K562 (cell line): Measurements from ENCODE around the gene POLN. TPM values are rescaled to one million over a fixed set of nuclear protein-coding genes. Genes with fewer than 3 reads are reported as not detected.
A peak's percentile ranks its signal among the peaks of the same experiment; 100 is the strongest.

ENCODE experiments used
- ATAC-seq: fragments of 200-7000 bp; cut with Tn5 transposase; 3 replicates; pipeline ENCODE4 v1.9.1; 2020; ENCODE audit warnings: moderate library complexity
- BruUV-seq: library from RNA; stranded (reverse); fragments of 400-500 nt; replicated peaks from 2 replicates; lab custom pipeline; 2021; lab: Mats Ljungman, UMichigan
- CTCF ChIA-PET: fragments of 300-600 bp; formaldehyde crosslinking; extraction: SDS; loops from one replicate; lab custom pipeline; 2021; ENCODE audit warnings: low intra/inter-chr PET ratio; lab: Yijun Ruan, JAX
- POLR2A ChIA-PET: fragments of 300-600, 350-650 bp; sonication (Branson Sonifier 250); formaldehyde crosslinking; extraction: SDS; loops from one replicate; lab custom pipeline; 2021; ENCODE audit warnings: antibody characterized with exemption, inconsistent platforms; lab: Yijun Ruan, JAX
- DNase-seq, 4 experiments: peaks; one replicate each; pipeline versions ENCODE4 v3.0.0 to v3.0.0-alpha.2; 2011 to 2018; ENCODE audit warnings: low spot score in 3 of 4, mixed read lengths in 3 of 4; ENCODE audit errors: extremely low read depth in 1 of 4
- FAIRE-seq: peaks from 2 replicates; lab custom pipeline; 2011; peaks lifted over from hg19 to GRCh38; lab: Jason Lieb, UNC
- H2AFZ ChIP-seq: 2 replicates; pipeline ENCODE4 v1.6.0; 2011; ENCODE audit warnings: low read depth, low read length, control low read depth, inconsistent platforms
- H3K27ac ChIP-seq: fragments of 200-600 bp; 3 replicates; pipeline ENCODE4 v1.8.0; 2011; ENCODE audit warnings: low read depth, mild to moderate bottlenecking, control low read depth, inconsistent platforms, low read length, moderate library complexity, mixed read lengths; ENCODE audit errors: extremely low read depth
- H3K27me3 ChIP-seq, 2 experiments: fragments of 300-600 bp in 1 of 2; 2 replicates in 1 of 2; 3 replicates in 1 of 2; pipeline versions ENCODE4 v1.6.0 to v1.8.0; 2011; ENCODE audit warnings: inconsistent platforms in 2 of 2, low read length in 2 of 2, mild to moderate bottlenecking in 1 of 2, mixed read lengths in 1 of 2, moderate library complexity in 1 of 2; ENCODE audit not compliant: control insufficient read depth in 2 of 2, insufficient read depth in 2 of 2
- H3K36me3 ChIP-seq: fragments of 300-600 bp; 3 replicates; pipeline ENCODE4 v1.8.0; 2011; ENCODE audit warnings: mild to moderate bottlenecking, low read length, inconsistent platforms; ENCODE audit not compliant: control insufficient read depth, insufficient read depth
- H3K4me1 ChIP-seq, 2 experiments: fragments of 200-600 bp in 1 of 2; replicated peaks in 1 of 2; 2 replicates in 1 of 2; 3 replicates in 1 of 2; pipeline versions ENCODE4 v1.5.1 to v1.8.0; 2011; ENCODE audit warnings: inconsistent platforms in 2 of 2, low read length in 2 of 2, mild to moderate bottlenecking in 1 of 2, mixed read lengths in 1 of 2, moderate library complexity in 1 of 2; ENCODE audit not compliant: control insufficient read depth in 2 of 2, insufficient read depth in 2 of 2
- H3K4me2 ChIP-seq: 2 replicates; pipeline ENCODE4 v1.6.1; 2011; ENCODE audit warnings: low read length, control low read depth, inconsistent platforms, mixed read lengths; ENCODE audit not compliant: insufficient read depth
- H3K4me3 ChIP-seq: fragments of 200-600 bp; sonication (generic), shearing (Covaris generic); 2 replicates; pipeline ENCODE4 v1.5.1; 2016; ENCODE audit warnings: control low read depth, inconsistent platforms
- H3K79me2 ChIP-seq: fragments of 200-600 bp; 3 replicates; pipeline ENCODE4 v1.8.0; 2011; ENCODE audit warnings: low read length, inconsistent platforms; ENCODE audit not compliant: control insufficient read depth, insufficient read depth
- H3K9ac ChIP-seq, 2 experiments: 2 replicates each; pipeline versions ENCODE4 v1.6.0 to v1.6.1; 2011; ENCODE audit warnings: low read depth in 2 of 2, low read length in 2 of 2, control low read depth in 1 of 2, inconsistent platforms in 1 of 2, mild to moderate bottlenecking in 1 of 2, mixed read lengths in 1 of 2; ENCODE audit not compliant: insufficient read depth in 1 of 2
- H3K9me1 ChIP-seq: one replicate; pipeline ENCODE4 v1.6.0; 2011; ENCODE audit warnings: inconsistent platforms, mild to moderate bottlenecking, low read length, moderate library complexity; ENCODE audit not compliant: control insufficient read depth, insufficient read depth
- H3K9me3 ChIP-seq: replicated peaks from 2 replicates; pipeline ENCODE4 v1.5.1; 2011; ENCODE audit warnings: low read depth, low read length, inconsistent platforms; ENCODE audit not compliant: control insufficient read depth, insufficient read depth
- H4K20me1 ChIP-seq: replicated peaks from 2 replicates; pipeline ENCODE4 v1.6.1; 2011; ENCODE audit warnings: low read length, inconsistent platforms, mixed read lengths; ENCODE audit not compliant: control insufficient read depth, insufficient read depth
- ARNT ChIP-seq, 2 experiments: fragments of 450-650 bp; IDR thresholded peaks; 2 replicates each; pipeline ENCODE4 v1.6.1; 2016; ENCODE audit warnings: mild to moderate bottlenecking in 1 of 2
- DNMT1 ChIP-seq: fragments of 450-650 bp; IDR thresholded peaks from 2 replicates; pipeline ENCODE4 v1.6.1; 2016; ENCODE audit warnings: antibody characterized with exemption, mild to moderate bottlenecking
- FOXM1 ChIP-seq, 2 experiments: fragments of 450-650 bp in 1 of 2; sonication (generic) in 1 of 2; formaldehyde crosslinking in 1 of 2; IDR thresholded peaks; 2 replicates each; pipeline versions ENCODE4 v1.6.1 to v1.9.0; 2017 to 2022; ENCODE audit warnings: low read depth in 2 of 2, mild to moderate bottlenecking in 2 of 2, missing genetic modification reagents in 1 of 2, moderate library complexity in 1 of 2
- GABPA ChIP-seq: fragments of 200-800 bp; sonication (Bioruptor generic); conservative IDR thresholded peaks from 2 replicates; pipeline ENCODE4 v1.6.1; 2016; ENCODE audit warnings: low read depth, missing genetic modification characterization, missing compliant biosample characterization
- KDM1A ChIP-seq, 2 experiments: fragments of 450-650 bp; IDR thresholded peaks; 2 replicates each; pipeline ENCODE4 v1.6.1; 2016; ENCODE audit warnings: mild to moderate bottlenecking in 2 of 2
- MCM3 ChIP-seq: fragments of 450-650 bp; IDR thresholded peaks from 2 replicates; pipeline ENCODE4 v1.6.1; 2016
- PHF20 ChIP-seq: fragments of 450-650 bp; IDR thresholded peaks from 2 replicates; pipeline ENCODE4 v1.6.1; 2018; ENCODE audit not compliant: partially characterized antibody
- PRMT5 ChIP-seq: sonication (generic); formaldehyde crosslinking; IDR thresholded peaks from 2 replicates; pipeline ENCODE4 v1.5.0; 2020; ENCODE audit warnings: missing genetic modification reagents
- RBM22 ChIP-seq: fragments of 200-400 bp; formaldehyde crosslinking; IDR thresholded peaks from 2 replicates; pipeline ENCODE4 v1.6.1; 2018; ENCODE audit warnings: low read length, low read depth; ENCODE audit not compliant: poor library complexity, severe bottlenecking
- RFX1 ChIP-seq: fragments of 450-650 bp; IDR thresholded peaks from 2 replicates; pipeline ENCODE4 v1.6.1; 2016; ENCODE audit warnings: mild to moderate bottlenecking, moderate library complexity
- SMARCE1 ChIP-seq: fragments of 450-650 bp; IDR thresholded peaks from 2 replicates; pipeline ENCODE4 v1.7.1; 2016; ENCODE audit warnings: mild to moderate bottlenecking
- SOX6 ChIP-seq: fragments of 450-650 bp; IDR thresholded peaks from 2 replicates; pipeline ENCODE4 v1.6.1; 2014; ENCODE audit warnings: mild to moderate bottlenecking
- TCF7L2 ChIP-seq: fragments of 150-350 bp; IDR thresholded peaks from 2 replicates; pipeline ENCODE4 v1.6.1; 2016; ENCODE audit warnings: low read depth, mild to moderate bottlenecking, low read length, moderate library complexity
- ZNF212 ChIP-seq: fragments of 450-650 bp; formaldehyde crosslinking; IDR thresholded peaks from 2 replicates; pipeline ENCODE4 v1.4.0; 2020; ENCODE audit warnings: mild to moderate bottlenecking
- WGBS: fragments of 100-300 bp; shearing (Covaris generic); methylation state at CpG from one replicate; pipeline ENCODE4 v1.1.6; 2016; ENCODE audit warnings: low coverage, mixed read lengths; ENCODE audit not compliant: insufficient coverage; ENCODE audit errors: missing lambda C conversion rate; 5-methylcytosine and 5-hydroxymethylcytosine counted together
- in situ Hi-C: fragments of 300-500 bp; cut with MboI; formaldehyde crosslinking; loops from 4 replicates; pipeline ENCODE4 v1.15.0; 2018; ENCODE audit warnings: inconsistent platforms, mixed read lengths
- intact Hi-C: fragments of 100-400 bp; cut with micrococcal nuclease; formaldehyde crosslinking; loops from 2 replicates; pipeline ENCODE4 v1.14.2; 2022
- polyA plus RNA-seq, 8 experiments: library from polyadenylated mRNA; depleted of rRNA in 4 of 8; stranded (reverse) in 5 of 8; unstranded in 3 of 8; fragments of >200 nt; fragmentation: Nextera tagmentation in 2 of 8; fragmentation: Illumina TruSeq in 1 of 8; extraction: Ambion mirVana in 2 of 8; extraction: Trizol in 1 of 8; gene quantifications; 2 replicates each; pipeline versions ENCODE4 v1.2.1 to v1.2.3, GENCODE V29; 2011 to 2014; ENCODE audit warnings: inconsistent platforms in 1 of 8, missing spikeins in 1 of 8
- total RNA-seq, 7 experiments: library from RNA; depleted of rRNA in 6 of 7; stranded (reverse); fragments of >200 nt in 6 of 7; fragmentation: Illumina TruSeq in 2 of 7; extraction: Trizol in 2 of 7; gene quantifications; 2 replicates each; pipeline versions ENCODE4 v1.2.1 to v1.2.3, GENCODE V29; 2011 to 2021; ENCODE audit warnings: low replicate concordance in 1 of 7
- TF ChIP-seq, protein P1 (sequence below): fragments of 450-650 bp; IDR thresholded peaks from 2 replicates; pipeline ENCODE4 v1.7.1; 2018; ENCODE audit warnings: mild to moderate bottlenecking, low read depth; ENCODE audit not compliant: partially characterized antibody
- TF ChIP-seq, protein P2 (sequence below): sonication (generic); formaldehyde crosslinking; IDR thresholded peaks from 2 replicates; pipeline ENCODE4 v1.9.0; 2022; ENCODE audit warnings: mild to moderate bottlenecking, missing genetic modification reagents
- TF ChIP-seq, protein P3 (sequence below): fragments of 250-450 bp; sonication (Bioruptor Pico); IDR thresholded peaks from 2 replicates; pipeline ENCODE4 v1.8.0; 2021; ENCODE audit warnings: borderline replicate concordance, mild to moderate bottlenecking, moderate library complexity; ENCODE audit not compliant: poor library complexity, severe bottlenecking
- TF ChIP-seq, protein P4 (sequence below), 3 experiments: fragments of 200-800 bp in 1 of 3; fragments of 250-450 bp in 1 of 3; fragments of 450-650 bp in 1 of 3; sonication (Bioruptor Pico) in 1 of 3; sonication (Bioruptor generic) in 1 of 3; formaldehyde crosslinking in 1 of 3; IDR thresholded peaks; 2 replicates each; pipeline versions ENCODE4 v1.6.1 to v1.8.0; 2016 to 2022; ENCODE audit warnings: mild to moderate bottlenecking in 2 of 3, missing genetic modification characterization in 2 of 3, missing compliant biosample characterization in 1 of 3, moderate library complexity in 1 of 3

The POLN gene
- total and polyA plus RNA-seq, 9 of the 15 experiments (the other 6 are each of a cell fraction or from before 2014, with no cell fraction given) = 0.08 to 0.91 (median 0.32) TPM

DNA sequence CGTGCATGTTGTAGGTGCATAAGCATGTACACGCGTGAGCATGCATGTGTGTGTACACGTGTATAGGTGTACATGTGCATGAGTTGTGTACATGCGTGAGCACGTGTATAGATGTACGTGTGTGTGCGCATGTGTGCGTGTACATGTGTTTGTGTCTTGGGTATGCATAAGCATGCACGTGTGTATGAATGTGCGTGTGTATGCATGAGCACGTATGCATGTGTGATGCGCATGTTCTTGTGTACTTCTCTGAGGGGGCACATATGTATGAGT, 173.8 kb downstream of the POLN start:
- no TSS peak for BruUV-seq
- Histone ChIP-seq H4K20me1 (no peaks in the 10 kb centered on the region), H3K36me3 (peaks cover 3% of the 10 kb centered on the region; the same call in 1 of the 3 replicates), H3K4me3 (no peak overlapping the region), H3K9ac (no peak overlapping the region), H3K9me3 (no peaks in the 10 kb centered on the region), H3K79me2 (no peaks in the 10 kb centered on the region), H2AFZ (no peak overlapping the region), H3K4me2 (no peak overlapping the region), H3K9me1 (no peaks in the 10 kb centered on the region), H3K27ac (no peak overlapping the region; the same call in 2 of the 3 replicates), H3K27me3 (no peaks in the 10 kb centered on the region; a peak in 1 of 5 replicates), H3K4me1 (peaks cover 5 to 82% of the 10 kb centered on the region in 2 experiments; a peak in 3 of 5 replicates)
- 80% methylated on average over 13 of the region's 13 CpGs for WGBS
- CTCF ChIA-PET = no interaction called here
- ATAC-seq (no peak), DNase-seq (no peak), FAIRE-seq (no peak)
- intact Hi-C loops (no loop called here), in situ Hi-C loops (no loop called here)
- POLR2A ChIA-PET = no interaction called here
- TF ChIP-seq MCM3 = no peak
- no peak for TF ChIP-seq SMARCE1
- TF ChIP-seq ARNT (IDR thresholded peaks at IDR 0.05) = no peak
- no peak for TF ChIP-seq RFX1
- TF ChIP-seq, protein P1, sequence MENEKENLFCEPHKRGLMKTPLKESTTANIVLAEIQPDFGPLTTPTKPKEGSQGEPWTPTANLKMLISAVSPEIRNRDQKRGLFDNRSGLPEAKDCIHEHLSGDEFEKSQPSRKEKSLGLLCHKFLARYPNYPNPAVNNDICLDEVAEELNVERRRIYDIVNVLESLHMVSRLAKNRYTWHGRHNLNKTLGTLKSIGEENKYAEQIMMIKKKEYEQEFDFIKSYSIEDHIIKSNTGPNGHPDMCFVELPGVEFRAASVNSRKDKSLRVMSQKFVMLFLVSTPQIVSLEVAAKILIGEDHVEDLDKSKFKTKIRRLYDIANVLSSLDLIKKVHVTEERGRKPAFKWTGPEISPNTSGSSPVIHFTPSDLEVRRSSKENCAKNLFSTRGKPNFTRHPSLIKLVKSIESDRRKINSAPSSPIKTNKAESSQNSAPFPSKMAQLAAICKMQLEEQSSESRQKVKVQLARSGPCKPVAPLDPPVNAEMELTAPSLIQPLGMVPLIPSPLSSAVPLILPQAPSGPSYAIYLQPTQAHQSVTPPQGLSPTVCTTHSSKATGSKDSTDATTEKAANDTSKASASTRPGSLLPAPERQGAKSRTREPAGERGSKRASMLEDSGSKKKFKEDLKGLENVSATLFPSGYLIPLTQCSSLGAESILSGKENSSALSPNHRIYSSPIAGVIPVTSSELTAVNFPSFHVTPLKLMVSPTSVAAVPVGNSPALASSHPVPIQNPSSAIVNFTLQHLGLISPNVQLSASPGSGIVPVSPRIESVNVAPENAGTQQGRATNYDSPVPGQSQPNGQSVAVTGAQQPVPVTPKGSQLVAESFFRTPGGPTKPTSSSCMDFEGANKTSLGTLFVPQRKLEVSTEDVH = no peak
- no peak for TF ChIP-seq RBM22
- TF ChIP-seq SOX6 = no peak
- no peak for TF ChIP-seq GABPA (tag)
- no peak for TF ChIP-seq TCF7L2
- TF ChIP-seq, protein P2, sequence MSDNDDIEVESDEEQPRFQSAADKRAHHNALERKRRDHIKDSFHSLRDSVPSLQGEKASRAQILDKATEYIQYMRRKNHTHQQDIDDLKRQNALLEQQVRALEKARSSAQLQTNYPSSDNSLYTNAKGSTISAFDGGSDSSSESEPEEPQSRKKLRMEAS (CRISPR knock-in tag) = peak; percentile 55; the same call in 1 of the 2 replicates
- TF ChIP-seq PRMT5 (CRISPR knock-in tag) = no peak
- TF ChIP-seq FOXM1 (IDR thresholded peaks at IDR 0.05; ENCODE audit: low read depth) = no peak
- no peak for TF ChIP-seq FOXM1 (CRISPR knock-in tag; IDR thresholded peaks at IDR 0.05; ENCODE audit: low read depth)
- peak; percentile 33 for TF ChIP-seq PHF20
- TF ChIP-seq, protein P3, sequence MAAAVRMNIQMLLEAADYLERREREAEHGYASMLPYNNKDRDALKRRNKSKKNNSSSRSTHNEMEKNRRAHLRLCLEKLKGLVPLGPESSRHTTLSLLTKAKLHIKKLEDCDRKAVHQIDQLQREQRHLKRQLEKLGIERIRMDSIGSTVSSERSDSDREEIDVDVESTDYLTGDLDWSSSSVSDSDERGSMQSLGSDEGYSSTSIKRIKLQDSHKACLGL (CRISPR knock-in tag) = no peak
- TF ChIP-seq, protein P4, sequence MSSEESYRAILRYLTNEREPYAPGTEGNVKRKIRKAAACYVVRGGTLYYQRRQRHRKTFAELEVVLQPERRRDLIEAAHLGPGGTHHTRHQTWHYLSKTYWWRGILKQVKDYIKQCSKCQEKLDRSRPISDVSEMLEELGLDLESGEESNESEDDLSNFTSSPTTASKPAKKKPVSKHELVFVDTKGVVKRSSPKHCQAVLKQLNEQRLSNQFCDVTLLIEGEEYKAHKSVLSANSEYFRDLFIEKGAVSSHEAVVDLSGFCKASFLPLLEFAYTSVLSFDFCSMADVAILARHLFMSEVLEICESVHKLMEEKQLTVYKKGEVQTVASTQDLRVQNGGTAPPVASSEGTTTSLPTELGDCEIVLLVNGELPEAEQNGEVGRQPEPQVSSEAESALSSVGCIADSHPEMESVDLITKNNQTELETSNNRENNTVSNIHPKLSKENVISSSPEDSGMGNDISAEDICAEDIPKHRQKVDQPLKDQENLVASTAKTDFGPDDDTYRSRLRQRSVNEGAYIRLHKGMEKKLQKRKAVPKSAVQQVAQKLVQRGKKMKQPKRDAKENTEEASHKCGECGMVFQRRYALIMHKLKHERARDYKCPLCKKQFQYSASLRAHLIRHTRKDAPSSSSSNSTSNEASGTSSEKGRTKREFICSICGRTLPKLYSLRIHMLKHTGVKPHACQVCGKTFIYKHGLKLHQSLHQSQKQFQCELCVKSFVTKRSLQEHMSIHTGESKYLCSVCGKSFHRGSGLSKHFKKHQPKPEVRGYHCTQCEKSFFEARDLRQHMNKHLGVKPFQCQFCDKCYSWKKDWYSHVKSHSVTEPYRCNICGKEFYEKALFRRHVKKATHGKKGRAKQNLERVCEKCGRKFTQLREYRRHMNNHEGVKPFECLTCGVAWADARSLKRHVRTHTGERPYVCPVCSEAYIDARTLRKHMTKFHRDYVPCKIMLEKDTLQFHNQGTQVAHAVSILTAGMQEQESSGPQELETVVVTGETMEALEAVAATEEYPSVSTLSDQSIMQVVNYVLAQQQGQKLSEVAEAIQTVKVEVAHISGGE (CRISPR knock-in tag; IDR thresholded peaks at IDR 0.05) = no peak
- TF ChIP-seq DNMT1 = no peak
- no peak for TF ChIP-seq ZNF212 (CRISPR knock-in tag)
- peak in 1 of 2 experiments; percentile 93; a peak in 2 of 4 replicates for TF ChIP-seq KDM1A (IDR thresholded peaks at IDR 0.05)
